H9 (cell line): Measurements from ENCODE around the gene LAMC1. TPM values are rescaled to one million over a fixed set of nuclear protein-coding genes. Genes with fewer than 3 reads are reported as not detected.

ENCODE experiments used
- DNase-seq: peaks from one replicate; pipeline ENCODE4 v3.0.0-alpha.2; 2017
- H2AFZ ChIP-seq: one replicate; pipeline ENCODE4 v1.6.1; 2013; ENCODE audit warnings: mild to moderate bottlenecking, low read length, control low read depth, moderate library complexity
- H2AK5ac ChIP-seq: 2 replicates; pipeline ENCODE4 v1.6.1; 2013; ENCODE audit warnings: low read length, control low read depth, mixed read lengths; ENCODE audit not compliant: insufficient read length
- H2BK120ac ChIP-seq: one replicate; pipeline ENCODE4 v1.6.1; 2013; ENCODE audit warnings: low read depth, mild to moderate bottlenecking, low read length, control low read depth, inconsistent platforms; ENCODE audit not compliant: poor library complexity, severe bottlenecking
- H2BK12ac ChIP-seq: 2 replicates; pipeline ENCODE4 v1.6.1; 2013; ENCODE audit warnings: low read length, control low read depth, mixed read lengths, low read depth; ENCODE audit not compliant: insufficient read length
- H2BK15ac ChIP-seq: 2 replicates; pipeline ENCODE4 v1.6.1; 2013; ENCODE audit warnings: low read depth, low read length, control low read depth
- H2BK20ac ChIP-seq: one replicate; pipeline ENCODE4 v1.6.1; 2013; ENCODE audit warnings: low read depth, mild to moderate bottlenecking, low read length, control low read depth, inconsistent platforms; ENCODE audit not compliant: poor library complexity, severe bottlenecking
- H2BK5ac ChIP-seq: 2 replicates; pipeline ENCODE4 v1.6.1; 2013; ENCODE audit warnings: low read length, control low read depth, mixed read lengths; ENCODE audit not compliant: insufficient read length
- H3K14ac ChIP-seq: 2 replicates; pipeline ENCODE4 v1.6.1; 2013; ENCODE audit warnings: low read length, control low read depth; ENCODE audit not compliant: insufficient read depth
- H3K18ac ChIP-seq: 2 replicates; pipeline ENCODE4 v1.6.1; 2013; ENCODE audit warnings: low read depth, mild to moderate bottlenecking, mixed read lengths, low read length, control low read depth; ENCODE audit not compliant: insufficient read length
- H3K23ac ChIP-seq: 2 replicates; pipeline ENCODE4 v1.6.1; 2013; ENCODE audit warnings: low read length, control low read depth, mixed read lengths, low read depth; ENCODE audit not compliant: insufficient read length
- H3K23me2 ChIP-seq: 2 replicates; pipeline ENCODE4 v1.6.1; 2013; ENCODE audit warnings: low read depth, mild to moderate bottlenecking, mixed read lengths, low read length, control low read depth; ENCODE audit not compliant: insufficient read length, poor library complexity, severe bottlenecking
- H3K27ac ChIP-seq: 2 replicates; pipeline ENCODE4 v1.5.1; 2013; ENCODE audit warnings: low read length, control low read depth, mixed read lengths, low read depth; ENCODE audit not compliant: insufficient read length
- H3K27me3 ChIP-seq: 2 replicates; pipeline ENCODE4 v1.6.1; 2013; ENCODE audit warnings: low read length, control low read depth, inconsistent platforms; ENCODE audit not compliant: insufficient read depth
- H3K4ac ChIP-seq: 2 replicates; pipeline ENCODE4 v1.6.1; 2013; ENCODE audit warnings: low read depth, mild to moderate bottlenecking, control low read depth, inconsistent platforms, low read length, moderate library complexity
- H3K4me1 ChIP-seq: 2 replicates; pipeline ENCODE4 v1.6.1; 2013; ENCODE audit warnings: low read length, control low read depth, inconsistent platforms; ENCODE audit not compliant: insufficient read depth
- H3K4me2 ChIP-seq: 2 replicates; pipeline ENCODE4 v1.6.1; 2013; ENCODE audit warnings: low read length, control low read depth, mixed read lengths; ENCODE audit not compliant: insufficient read length, insufficient read depth
- H3K56ac ChIP-seq: 2 replicates; pipeline ENCODE4 v1.6.1; 2013; ENCODE audit warnings: low read depth, mild to moderate bottlenecking, mixed read lengths, low read length, control low read depth; ENCODE audit not compliant: insufficient read length
- H3K79me1 ChIP-seq: 2 replicates; pipeline ENCODE4 v1.6.1; 2013; ENCODE audit warnings: low read depth, mild to moderate bottlenecking, moderate library complexity, low read length, control low read depth, inconsistent platforms; ENCODE audit not compliant: insufficient read depth, poor library complexity, severe bottlenecking
- H3K79me2 ChIP-seq: 2 replicates; pipeline ENCODE4 v1.6.1; 2013; ENCODE audit warnings: low read length, control low read depth, inconsistent platforms; ENCODE audit not compliant: insufficient read depth
- H3K9ac ChIP-seq: 2 replicates; pipeline ENCODE4 v1.6.1; 2013; ENCODE audit warnings: low read length, control low read depth, mixed read lengths; ENCODE audit not compliant: insufficient read length; ENCODE audit errors: extremely low read depth
- H3K9me3 ChIP-seq: one replicate; pipeline ENCODE4 v1.6.1; 2013; ENCODE audit warnings: low read depth, low read length, inconsistent platforms; ENCODE audit not compliant: control insufficient read depth
- H3T11ph ChIP-seq: one replicate; pipeline ENCODE4 v1.6.1; 2013; ENCODE audit warnings: mild to moderate bottlenecking, low read length, control low read depth, inconsistent platforms
- H4K20me1 ChIP-seq: one replicate; pipeline ENCODE4 v1.6.1; 2013; ENCODE audit not compliant: control insufficient read depth, insufficient read length, insufficient read depth
- H4K5ac ChIP-seq: 2 replicates; pipeline ENCODE4 v1.6.1; 2013; ENCODE audit warnings: low read depth, mild to moderate bottlenecking, mixed read lengths, low read length, control low read depth; ENCODE audit not compliant: insufficient read length
- H4K8ac ChIP-seq: replicated peaks from 2 replicates; pipeline ENCODE4 v1.6.1; 2013; ENCODE audit warnings: low read length, control low read depth, mixed read lengths, low read depth; ENCODE audit not compliant: insufficient read length
- H4K91ac ChIP-seq: 2 replicates; pipeline ENCODE4 v1.6.1; 2013; ENCODE audit warnings: low read depth, mild to moderate bottlenecking, moderate library complexity, mixed read lengths, low read length, control low read depth; ENCODE audit not compliant: insufficient read length
- H3K27ac Mint-ChIP-seq, 3 experiments: 2 replicates in 2 of 3; 3 replicates in 1 of 3; pipeline ENCODE4 v1.8.0; 2020 to 2021; ENCODE audit warnings: mixed read lengths in 3 of 3, mild to moderate bottlenecking in 1 of 3, moderate library complexity in 1 of 3
- H3K27me3 Mint-ChIP-seq: 2 replicates; pipeline ENCODE4 v1.8.0; 2021; ENCODE audit warnings: low read depth, mild to moderate bottlenecking, moderate library complexity, mixed read lengths
- H3K36me3 Mint-ChIP-seq, 3 experiments: 2 replicates in 2 of 3; 3 replicates in 1 of 3; pipeline ENCODE4 v1.8.0; 2020 to 2021; ENCODE audit warnings: low read depth in 3 of 3, mixed read lengths in 3 of 3; ENCODE audit not compliant: insufficient read depth in 1 of 3
- H3K4me1 Mint-ChIP-seq, 2 experiments: 2 replicates each; pipeline ENCODE4 v1.8.0; 2020; ENCODE audit warnings: mixed read lengths in 2 of 2
- H3K4me3 Mint-ChIP-seq, 2 experiments: 2 replicates in 1 of 2; 3 replicates in 1 of 2; pipeline ENCODE4 v1.8.0; 2020 to 2021; ENCODE audit warnings: mild to moderate bottlenecking in 2 of 2, mixed read lengths in 2 of 2, moderate library complexity in 1 of 2
- H3K9me3 Mint-ChIP-seq, 2 experiments: 2 replicates in 1 of 2; 3 replicates in 1 of 2; pipeline ENCODE4 v1.8.0; 2020; ENCODE audit warnings: mild to moderate bottlenecking in 2 of 2, mixed read lengths in 2 of 2, moderate library complexity in 1 of 2
- WGBS: extraction: QIAGEN DNeasy Blood & Tissue Kit; methylation state at CpG from one replicate; pipeline ENCODE4 v1.1.7; 2013; ENCODE audit warnings: missing lambda C conversion rate, low lambda C conversion rate, mixed read lengths; ENCODE audit not compliant: insufficient read length; ENCODE audit errors: extremely low coverage; 5-methylcytosine and 5-hydroxymethylcytosine counted together
- total RNA-seq: library from RNA; stranded (reverse); gene quantifications from 2 replicates; pipeline ENCODE4 v1.2.1, GENCODE V29; 2021
- TF ChIP-seq, protein P1 (sequence below): fragments of 200-600 bp; sonication (generic); conservative IDR thresholded peaks from 3 replicates; pipeline ENCODE4 v1.8.0; 2021; ENCODE audit warnings: antibody characterized with exemption, mild to moderate bottlenecking

Gene LAMC1
- total RNA-seq, 1 experiment from 2014 or later = 96.2 TPM

DNA sequence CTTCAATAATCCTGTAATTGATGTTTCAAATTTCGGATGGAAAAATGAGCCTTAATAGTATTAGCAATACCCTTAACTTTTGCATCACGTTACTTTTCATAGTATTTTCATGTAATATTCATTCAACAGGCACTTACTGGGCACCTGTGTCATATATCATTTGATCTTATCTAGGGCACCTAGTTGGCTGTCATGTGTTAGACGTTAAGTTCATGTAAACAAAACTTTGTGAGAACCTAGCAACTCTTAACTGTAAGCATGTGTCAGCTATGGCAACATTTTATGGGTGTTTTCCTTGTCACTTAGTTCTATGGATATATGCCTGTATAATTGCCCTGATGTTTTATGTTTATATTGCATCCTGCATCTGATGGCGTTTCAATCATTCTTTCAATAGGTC is 163.6 kb downstream of the LAMC1 start:
- Histone ChIP-seq H3K4ac (no peak overlapping the region), H3K4me1 (peaks cover 7% of the 10 kb centered on the region), H3K56ac (no peak overlapping the region), H3K4me2 (peak overlapping the region; percentile 97), H2BK5ac (no peak overlapping the region), H2BK12ac (no peak overlapping the region), H3K79me1 (no peaks in the 10 kb centered on the region), H3K79me2 (no peaks in the 10 kb centered on the region), H3K9me3 (no peaks in the 10 kb centered on the region), H4K91ac (no peak overlapping the region), H3T11ph (no peak overlapping the region), H2BK15ac (no peak overlapping the region), H3K23ac (no peak overlapping the region), H2AK5ac (no peak overlapping the region), H3K27me3 (no peaks in the 10 kb centered on the region), H3K18ac (no peak overlapping the region), H4K8ac (no peak overlapping the region), H3K23me2 (peaks cover 4% of the 10 kb centered on the region), H3K9ac (peak overlapping the region; percentile 8), H3K14ac (no peak overlapping the region), H4K5ac (no peak overlapping the region), H2BK20ac (no peak overlapping the region), H3K27ac (no peak overlapping the region), H2BK120ac (no peak overlapping the region), H4K20me1 (no peaks in the 10 kb centered on the region), H2AFZ (peak overlapping the region; percentile 32)
- no peak for DNase-seq
- no CpG with 5 or more reads among the region's 4 CpGs for WGBS
- TF ChIP-seq, protein P1, sequence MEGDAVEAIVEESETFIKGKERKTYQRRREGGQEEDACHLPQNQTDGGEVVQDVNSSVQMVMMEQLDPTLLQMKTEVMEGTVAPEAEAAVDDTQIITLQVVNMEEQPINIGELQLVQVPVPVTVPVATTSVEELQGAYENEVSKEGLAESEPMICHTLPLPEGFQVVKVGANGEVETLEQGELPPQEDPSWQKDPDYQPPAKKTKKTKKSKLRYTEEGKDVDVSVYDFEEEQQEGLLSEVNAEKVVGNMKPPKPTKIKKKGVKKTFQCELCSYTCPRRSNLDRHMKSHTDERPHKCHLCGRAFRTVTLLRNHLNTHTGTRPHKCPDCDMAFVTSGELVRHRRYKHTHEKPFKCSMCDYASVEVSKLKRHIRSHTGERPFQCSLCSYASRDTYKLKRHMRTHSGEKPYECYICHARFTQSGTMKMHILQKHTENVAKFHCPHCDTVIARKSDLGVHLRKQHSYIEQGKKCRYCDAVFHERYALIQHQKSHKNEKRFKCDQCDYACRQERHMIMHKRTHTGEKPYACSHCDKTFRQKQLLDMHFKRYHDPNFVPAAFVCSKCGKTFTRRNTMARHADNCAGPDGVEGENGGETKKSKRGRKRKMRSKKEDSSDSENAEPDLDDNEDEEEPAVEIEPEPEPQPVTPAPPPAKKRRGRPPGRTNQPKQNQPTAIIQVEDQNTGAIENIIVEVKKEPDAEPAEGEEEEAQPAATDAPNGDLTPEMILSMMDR = no peak
- Mint-ChIP-seq H3K4me1 (peaks cover 11 to 13% of the 10 kb centered on the region in 2 experiments), H3K27ac (no peak overlapping the region), H3K4me3 (peak overlapping the region; percentile 75 to 83), H3K9me3 (no peaks in the 10 kb centered on the region), H3K36me3 (no peaks in the 10 kb centered on the region), H3K27me3 (peaks cover 1% of the 10 kb centered on the region)
